NCI-H460 (cell line): ENCODE results near the gene NRG4. TPM values are rescaled to one million over a fixed set of nuclear protein-coding genes. Genes with fewer than 3 reads are reported as not detected.
"Not testable (repeated sequence)": the region's sequence is repeated elsewhere in the genome, so short reads cannot be mapped to it uniquely, and the experiment has no call there.

Experiments
- DNase-seq: peaks from one replicate; pipeline ENCODE4 v3.0.0-alpha.2; 2016; ENCODE audit warnings: low read depth; ENCODE audit errors: extremely low read depth
- total RNA-seq: library from RNA; depleted of rRNA; stranded (reverse); fragments of >200 nt; shearing (Covaris generic); gene quantifications from 2 replicates; pipeline ENCODE4 v1.2.3, GENCODE V29; 2014

The NRG4 gene
- total RNA-seq, 1 experiment from 2014 or later, result 18.5 TPM

GRCh38 chr15:75995611-75996010, 16.6 kb downstream of the NRG4 start:
- DNase-seq, result no peak

DNA sequence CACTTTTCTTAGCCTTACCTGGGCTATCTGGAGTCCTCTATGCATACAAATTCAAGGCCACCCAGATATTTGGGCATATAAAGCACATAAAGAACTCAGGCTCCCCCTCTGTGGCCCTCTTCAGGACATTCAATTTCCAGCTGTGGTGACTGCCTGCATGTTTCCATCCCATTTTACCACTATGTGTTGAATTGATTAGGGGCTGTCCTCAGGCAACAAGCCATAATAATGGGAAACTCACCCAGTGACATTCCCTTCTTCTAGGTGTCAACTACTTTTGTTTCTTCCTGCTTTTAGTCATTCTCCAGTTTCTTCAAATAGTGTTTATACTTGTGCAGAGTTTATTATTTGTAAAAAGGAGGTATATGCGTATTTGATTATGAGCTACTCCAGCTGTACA, 18.0 kb downstream of the NRG4 start:
- no peak for DNase-seq

DNA sequence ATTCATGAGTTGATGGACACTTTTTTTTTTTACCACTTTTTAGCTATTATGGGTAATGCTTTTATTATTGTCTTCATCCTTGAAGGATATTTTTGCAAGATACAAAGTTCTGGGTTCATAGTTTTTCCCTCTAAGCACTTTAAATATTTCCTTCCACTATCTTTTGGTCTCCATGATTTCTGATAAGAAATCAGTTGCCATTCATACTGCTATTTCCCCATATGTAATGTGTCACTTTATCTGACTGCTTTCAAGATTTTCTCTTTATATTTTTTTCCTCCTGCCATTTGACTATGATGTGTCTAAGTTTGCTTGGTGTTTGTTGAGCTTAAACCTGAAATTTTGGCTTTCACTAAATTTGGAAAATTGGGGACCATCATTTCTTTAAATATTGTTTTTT, 19.3 kb downstream of the NRG4 start:
- no peak for DNase-seq

- no peak for DNase-seq
Measured at GRCh38 chr15:75989875-75990274, 22.3 kb downstream of the NRG4 start.

GRCh38 chr15:75989045-75989444, 23.2 kb downstream of the NRG4 start:
- DNase-seq, result no peak

DNA sequence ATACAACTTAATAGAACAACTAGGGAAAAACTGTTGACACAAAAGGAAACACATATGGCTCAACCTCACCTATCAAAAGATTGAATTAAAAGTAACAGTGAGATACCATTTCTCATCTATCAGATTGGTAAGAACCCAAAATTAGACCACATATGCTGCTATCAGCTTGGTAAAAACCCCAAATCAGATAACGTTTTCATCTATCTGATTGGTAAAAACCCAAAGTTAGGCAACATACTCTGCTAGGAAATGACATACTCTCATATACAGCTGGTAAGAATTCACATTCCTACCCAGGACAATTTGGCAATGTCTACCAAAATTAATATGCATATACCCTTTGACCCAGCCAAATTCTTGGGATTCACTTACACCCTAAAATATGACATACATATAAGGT, 26.3 kb downstream of the NRG4 start:
- no peak for DNase-seq

DNA sequence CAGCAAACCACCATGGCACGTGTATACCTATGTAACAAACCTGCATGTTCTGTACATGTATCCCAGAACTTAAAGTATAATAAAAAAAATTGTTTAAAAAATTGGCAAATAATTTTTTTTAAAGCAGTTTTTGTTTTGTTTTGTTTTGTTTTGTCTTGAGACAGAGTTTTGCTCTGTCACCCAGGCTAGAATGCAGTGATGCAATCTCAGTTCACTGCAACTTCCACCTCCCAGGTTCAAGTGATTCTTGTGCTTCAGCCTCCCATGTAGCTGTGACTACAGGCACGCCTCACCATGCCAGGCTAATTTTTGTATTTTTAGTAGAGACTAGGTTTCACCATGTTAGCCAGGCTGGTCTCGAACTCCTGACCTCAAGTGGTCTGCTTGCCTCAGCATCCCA, 27.5 kb downstream of the NRG4 start:
- DNase-seq, result not testable (repeated sequence)

GRCh38 chr15:75982468-75982867, 29.8 kb downstream of the NRG4 start:
- no peak for DNase-seq

DNA sequence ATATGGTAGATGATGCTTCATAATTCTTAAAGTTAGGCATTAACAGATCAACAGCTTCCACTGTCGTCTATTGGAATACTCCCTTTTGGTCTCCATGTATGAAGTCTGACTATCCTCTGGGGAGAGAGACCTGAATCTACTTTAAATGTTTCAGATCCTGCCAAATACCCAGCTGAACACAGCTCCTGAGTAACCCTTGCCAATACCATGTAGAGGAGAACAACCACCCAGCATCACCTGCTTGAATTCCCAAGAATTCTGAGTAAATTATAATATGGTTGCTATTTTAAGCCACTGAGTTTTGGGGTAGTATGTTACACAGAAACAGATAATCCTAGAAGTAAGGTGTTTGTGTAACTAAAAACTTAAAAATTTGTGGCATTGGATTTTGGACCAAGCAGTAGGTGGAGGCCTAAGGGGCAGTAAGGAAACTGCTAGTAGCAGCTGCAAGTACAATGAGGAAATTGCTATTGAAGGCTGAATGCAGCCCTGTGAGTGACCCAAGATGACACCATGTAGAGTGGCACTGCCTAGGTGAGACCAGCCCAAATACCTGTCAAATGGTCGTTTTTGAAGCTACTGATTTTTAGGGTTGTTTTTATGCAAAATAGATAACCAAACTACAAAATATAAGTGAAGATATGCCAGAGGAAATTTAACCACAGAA, 30.9 kb downstream of the NRG4 start:
- DNase-seq, result no peak

DNA sequence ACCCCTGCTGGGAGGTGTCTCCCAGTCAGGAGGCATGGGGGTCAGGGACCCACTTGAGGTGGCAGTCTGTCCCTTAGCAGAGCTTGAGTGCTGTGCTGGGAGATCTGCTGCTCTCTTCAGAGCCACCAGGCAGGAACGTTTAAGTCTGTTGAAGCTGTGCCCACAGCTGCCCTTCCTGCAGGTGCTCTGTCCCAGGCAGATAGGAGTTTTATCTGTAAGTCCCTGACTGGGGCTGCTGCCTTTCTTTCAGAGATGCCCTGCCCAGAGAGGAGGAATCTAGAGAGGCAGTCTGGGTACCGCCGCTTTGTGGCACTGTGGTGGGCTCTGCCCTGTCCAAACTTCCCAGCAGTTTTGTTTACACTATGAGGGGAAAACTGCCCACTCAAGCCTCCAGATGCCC, 35.5 kb downstream of the NRG4 start:
- DNase-seq, result not testable (repeated sequence)

GRCh38 chr15:75966073-75966472, 46.2 kb downstream of the NRG4 start:
- DNase-seq, result no peak

GRCh38 chr15:75961331-75961730, 50.9 kb downstream of the NRG4 start:
- no peak for DNase-seq

- no peak for DNase-seq
Measured at GRCh38 chr15:75955720-75956119, 56.5 kb downstream of the NRG4 start.

- DNase-seq, result no peak
Measured at GRCh38 chr15:75952525-75952924, 59.7 kb downstream of the NRG4 start.

DNA sequence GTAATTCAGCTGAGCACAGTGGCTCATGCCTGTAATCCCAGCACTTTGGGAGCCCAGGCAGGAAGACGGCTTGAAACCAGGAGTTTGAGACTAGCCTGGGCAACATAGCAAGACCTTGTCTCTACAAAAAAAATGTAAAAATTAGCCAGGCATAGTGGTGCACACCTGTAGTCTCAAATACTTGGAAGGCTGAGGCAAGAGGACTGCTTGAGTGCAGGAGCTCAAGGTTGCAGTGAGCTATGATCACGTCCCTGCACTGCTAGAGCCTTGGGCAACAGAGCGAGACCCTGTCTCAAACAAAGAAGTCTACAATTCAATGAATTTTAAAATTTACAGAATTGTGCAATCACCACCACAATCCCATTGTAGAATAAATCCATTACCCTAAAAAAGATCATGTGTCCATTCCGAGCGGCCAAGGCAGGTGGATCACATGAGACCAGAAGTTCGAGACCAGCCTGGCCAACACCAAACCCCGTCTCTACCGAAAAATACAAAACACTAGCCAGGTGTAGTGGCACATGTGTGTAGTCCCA, 63.4 kb downstream of the NRG4 start:
- no peak for DNase-seq

DNA sequence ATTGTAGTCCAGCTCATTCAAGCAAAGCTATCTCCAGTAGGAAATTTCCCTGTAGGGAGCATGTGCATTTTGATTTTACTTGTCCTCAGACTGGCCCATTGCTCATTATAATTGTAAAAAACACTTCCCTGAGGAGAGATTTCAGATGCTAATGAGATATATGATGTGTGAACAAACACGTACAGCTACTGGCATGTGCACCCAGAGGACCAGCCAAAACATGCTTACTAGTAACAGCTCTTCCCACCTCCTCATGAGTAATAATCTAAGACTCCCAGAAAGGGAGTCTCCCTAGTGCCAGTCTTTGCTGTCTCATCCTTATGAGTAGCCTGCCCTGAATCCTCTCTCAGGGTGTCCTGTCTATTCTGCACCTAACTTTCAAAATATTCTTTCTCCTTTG, 65.1 kb downstream of the NRG4 start:
- no peak for DNase-seq

GRCh38 chr15:75945953-75946352, 66.3 kb downstream of the NRG4 start:
- DNase-seq, result no peak

GRCh38 chr15:75943713-75944215, 68.5 kb downstream of the NRG4 start:
- DNase-seq, result no peak

GRCh38 chr15:75943246-75943645, 69.0 kb downstream of the NRG4 start:
- DNase-seq, result no peak

- DNase-seq, result no peak
Measured at GRCh38 chr15:75942464-75942863, 69.8 kb downstream of the NRG4 start.

GRCh38 chr15:75930866-75931265, 81.4 kb downstream of the NRG4 start:
- DNase-seq, result no peak

- no peak for DNase-seq
Measured at GRCh38 chr15:75929799-75930565, 82.2 kb downstream of the NRG4 start.
